Measurements from ENCODE around the gene ZHX3. TPM values are rescaled to one million over a fixed set of nuclear protein-coding genes. Genes with fewer than 3 reads are reported as not detected.

Gene ZHX3
- total RNA-seq, 1 experiment from 2014 or later, result 24.6 TPM

- Histone ChIP-seq H3K9me3 (no peaks in the 10 kb centered on the region), H3K4me3 (ENCODE audit: low read depth, low read length) (no peak overlapping the region), H3K27me3 (replicated peaks; ENCODE audit: control insufficient read depth, insufficient read depth, low read length) (no peaks in the 10 kb centered on the region), H3K36me3 (ENCODE audit: control insufficient read depth, insufficient read depth, low read length) (no peaks in the 10 kb centered on the region), H3K4me1 (no peaks in the 10 kb centered on the region)
- no peak for TF ChIP-seq CTCF (IDR thresholded peaks at IDR 0.05; ENCODE audit: insufficient read depth in 1 of 2, low read depth in 1 of 2, low read length in 1 of 2, severe bottlenecking in 1 of 2, unreplicated experiment in 1 of 2)
- BruUV-seq (replicated peaks), result no TSS peak
- no peak for DNase-seq
- ChIA-PET CTCF (interaction anchor here (0.6 to 1.1 kb wide), 2 partner anchors 18 to 101 kb away, joined by 3 read pairs; no protein-coding TSS in a partner anchor), POLR2A (no interaction called here)
- Mint-ChIP-seq H3K4me3 (ENCODE audit: unreplicated experiment) (no peak overlapping the region), H3K4me1 (ENCODE audit: low read depth, unreplicated experiment) (peaks cover 2% of the 10 kb centered on the region), H3K27me3 (ENCODE audit: insufficient read depth, unreplicated experiment) (no peaks in the 10 kb centered on the region), H3K27ac (ENCODE audit: unreplicated experiment) (no peak overlapping the region), H3K36me3 (ENCODE audit: insufficient read depth, unreplicated experiment) (no peaks in the 10 kb centered on the region), H3K9me3 (ENCODE audit: unreplicated experiment) (no peaks in the 10 kb centered on the region)
- intact Hi-C loops (cut with micrococcal nuclease; ENCODE audit: unreplicated experiment), result no loop called here
These were observed 43.4 kb downstream of the ZHX3 start for GRCh38 chr20:41274152-41274551.

GRCh38 chr20:41273445-41273844 lies 44.1 kb downstream of the ZHX3 start:
- TF ChIP-seq CTCF (IDR thresholded peaks at IDR 0.05; ENCODE audit: insufficient read depth in 1 of 2, low read depth in 1 of 2, low read length in 1 of 2, severe bottlenecking in 1 of 2, unreplicated experiment in 1 of 2), result no peak
- H3K27me3 Mint-ChIP-seq (ENCODE audit: insufficient read depth, unreplicated experiment), result no peaks in the 10 kb centered on the region
- no peaks in the 10 kb centered on the region for H3K36me3 ChIP-seq (ENCODE audit: control insufficient read depth, insufficient read depth, low read length)
- intact Hi-C loops (cut with micrococcal nuclease; ENCODE audit: unreplicated experiment), result no loop called here
- BruUV-seq (replicated peaks), result no TSS peak
- H3K4me3 Mint-ChIP-seq (ENCODE audit: unreplicated experiment), result no peak overlapping the region
- H3K9me3 ChIP-seq, result no peaks in the 10 kb centered on the region
- no peaks in the 10 kb centered on the region for H3K9me3 Mint-ChIP-seq (ENCODE audit: unreplicated experiment)
- no peaks in the 10 kb centered on the region for H3K27me3 ChIP-seq (replicated peaks; ENCODE audit: control insufficient read depth, insufficient read depth, low read length)
- no peak for DNase-seq
- H3K4me3 ChIP-seq (ENCODE audit: low read depth, low read length), result no peak overlapping the region
- no peaks in the 10 kb centered on the region for H3K4me1 ChIP-seq
- no peaks in the 10 kb centered on the region for H3K4me1 Mint-ChIP-seq (ENCODE audit: low read depth, unreplicated experiment)
- no peak overlapping the region for H3K27ac Mint-ChIP-seq (ENCODE audit: unreplicated experiment)
- ChIA-PET POLR2A (no interaction called here), CTCF (no interaction called here)
- no peaks in the 10 kb centered on the region for H3K36me3 Mint-ChIP-seq (ENCODE audit: insufficient read depth, unreplicated experiment)

GRCh38 chr20:41272339-41272738 lies 45.2 kb downstream of the ZHX3 start:
- ChIA-PET POLR2A (no interaction called here), CTCF (interaction anchor here (0.7 kb wide), 1 partner anchor 11 kb away, joined by 3 read pairs; no protein-coding TSS in a partner anchor)
- Histone ChIP-seq H3K4me3 (ENCODE audit: low read depth, low read length) (no peak overlapping the region), H3K27me3 (replicated peaks; ENCODE audit: control insufficient read depth, insufficient read depth, low read length) (no peaks in the 10 kb centered on the region), H3K4me1 (no peaks in the 10 kb centered on the region), H3K9me3 (no peaks in the 10 kb centered on the region), H3K36me3 (ENCODE audit: control insufficient read depth, insufficient read depth, low read length) (no peaks in the 10 kb centered on the region)
- Mint-ChIP-seq H3K27me3 (ENCODE audit: insufficient read depth, unreplicated experiment) (no peaks in the 10 kb centered on the region), H3K4me1 (ENCODE audit: low read depth, unreplicated experiment) (no peaks in the 10 kb centered on the region), H3K36me3 (ENCODE audit: insufficient read depth, unreplicated experiment) (no peaks in the 10 kb centered on the region), H3K4me3 (ENCODE audit: unreplicated experiment) (no peak overlapping the region), H3K27ac (ENCODE audit: unreplicated experiment) (no peak overlapping the region), H3K9me3 (ENCODE audit: unreplicated experiment) (no peaks in the 10 kb centered on the region)
- intact Hi-C loops (cut with micrococcal nuclease; ENCODE audit: unreplicated experiment), result no loop called here
- BruUV-seq (replicated peaks), result no TSS peak
- DNase-seq, result no peak
- no peak for TF ChIP-seq CTCF (IDR thresholded peaks at IDR 0.05; ENCODE audit: insufficient read depth in 1 of 2, low read depth in 1 of 2, low read length in 1 of 2, severe bottlenecking in 1 of 2, unreplicated experiment in 1 of 2)
